Peyer's patch (tissue), 4 donors: ENCODE measurements around the gene SNX27.

Experiments used
- POLR2A ChIP-seq, 2 donors: fragments of 450-650 bp; IDR thresholded peaks; one replicate each; pipeline ENCODE4 v1.5.1; 2017; ENCODE audit warnings: antibody characterized with exemption in 2 of 2, mild to moderate bottlenecking in 2 of 2, moderate library complexity in 2 of 2
- TF ChIP-seq, protein P1 (sequence below), 6 experiments: fragments of 450-650 bp in 4 of 6; fragments of 200-600 bp in 2 of 6; sonication (generic) in 1 of 6; IDR thresholded peaks; one replicate each; pipeline ENCODE4 v1.5.1; 2017 to 2019; ENCODE audit warnings: antibody characterized with exemption in 6 of 6, mild to moderate bottlenecking in 3 of 6, moderate library complexity in 1 of 6

- TF ChIP-seq, protein P1, sequence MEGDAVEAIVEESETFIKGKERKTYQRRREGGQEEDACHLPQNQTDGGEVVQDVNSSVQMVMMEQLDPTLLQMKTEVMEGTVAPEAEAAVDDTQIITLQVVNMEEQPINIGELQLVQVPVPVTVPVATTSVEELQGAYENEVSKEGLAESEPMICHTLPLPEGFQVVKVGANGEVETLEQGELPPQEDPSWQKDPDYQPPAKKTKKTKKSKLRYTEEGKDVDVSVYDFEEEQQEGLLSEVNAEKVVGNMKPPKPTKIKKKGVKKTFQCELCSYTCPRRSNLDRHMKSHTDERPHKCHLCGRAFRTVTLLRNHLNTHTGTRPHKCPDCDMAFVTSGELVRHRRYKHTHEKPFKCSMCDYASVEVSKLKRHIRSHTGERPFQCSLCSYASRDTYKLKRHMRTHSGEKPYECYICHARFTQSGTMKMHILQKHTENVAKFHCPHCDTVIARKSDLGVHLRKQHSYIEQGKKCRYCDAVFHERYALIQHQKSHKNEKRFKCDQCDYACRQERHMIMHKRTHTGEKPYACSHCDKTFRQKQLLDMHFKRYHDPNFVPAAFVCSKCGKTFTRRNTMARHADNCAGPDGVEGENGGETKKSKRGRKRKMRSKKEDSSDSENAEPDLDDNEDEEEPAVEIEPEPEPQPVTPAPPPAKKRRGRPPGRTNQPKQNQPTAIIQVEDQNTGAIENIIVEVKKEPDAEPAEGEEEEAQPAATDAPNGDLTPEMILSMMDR (IDR thresholded peaks at IDR 0.05): no peak
- no peak for TF ChIP-seq POLR2A (IDR thresholded peaks at IDR 0.05)
Measured at GRCh38 chr1:151583796-151584195, 28.1 kb upstream of the SNX27 start.
